ENCODE results near the gene COPS6. TPM values are rescaled to one million over a fixed set of nuclear protein-coding genes. Genes with fewer than 3 reads are reported as not detected.

Gene COPS6
- total and polyA plus RNA-seq, 10 donors, result 47.0 to 89.6 (median 76.3) TPM

DNA sequence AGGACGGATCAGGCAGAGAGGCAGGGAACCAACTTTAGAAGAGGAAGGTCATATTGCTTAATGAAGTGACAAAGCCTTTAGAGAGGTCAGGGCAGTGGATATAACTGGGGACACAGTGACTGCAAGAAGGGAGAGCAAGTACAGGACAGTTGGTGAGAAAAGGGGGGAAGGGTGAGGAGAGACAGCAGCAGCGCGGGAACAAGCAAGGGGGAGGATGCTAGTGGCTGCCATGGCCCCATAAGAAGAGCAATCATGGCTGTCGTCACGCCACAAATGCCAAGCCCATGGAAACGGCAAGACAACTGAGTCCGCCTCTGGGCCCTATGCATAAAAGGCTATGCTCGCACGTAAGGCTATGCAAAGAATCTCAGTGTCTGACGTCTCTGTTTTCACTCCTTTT, 16.3 kb upstream of the COPS6 start:
- Histone ChIP-seq H3K27me3 (replicated peaks in 1 of 7) (no peaks in the 10 kb centered on the region), H3K9me3 (peaks cover 6 to 47% (median 39%) of the 10 kb centered on the region in 8 donors), H3K4me3 (no peak overlapping the region), H3K27ac (no peak overlapping the region), H3K4me1 (no peaks in the 10 kb centered on the region), H3K36me3 (peaks cover 35 to 100% (median 88%) of the 10 kb centered on the region in 6 donors)
- intact Hi-C loops (cut with DNase I; ENCODE audit: low total_unique reads), result loop anchor here (10.0 kb wide), 1 partner anchor 88 kb away; no protein-coding TSS in a partner anchor
- 95 to 98% (median 97%) methylated on average over 10 of the region's 10 CpGs for WGBS, 5 donors
- TF ChIP-seq, protein P1, sequence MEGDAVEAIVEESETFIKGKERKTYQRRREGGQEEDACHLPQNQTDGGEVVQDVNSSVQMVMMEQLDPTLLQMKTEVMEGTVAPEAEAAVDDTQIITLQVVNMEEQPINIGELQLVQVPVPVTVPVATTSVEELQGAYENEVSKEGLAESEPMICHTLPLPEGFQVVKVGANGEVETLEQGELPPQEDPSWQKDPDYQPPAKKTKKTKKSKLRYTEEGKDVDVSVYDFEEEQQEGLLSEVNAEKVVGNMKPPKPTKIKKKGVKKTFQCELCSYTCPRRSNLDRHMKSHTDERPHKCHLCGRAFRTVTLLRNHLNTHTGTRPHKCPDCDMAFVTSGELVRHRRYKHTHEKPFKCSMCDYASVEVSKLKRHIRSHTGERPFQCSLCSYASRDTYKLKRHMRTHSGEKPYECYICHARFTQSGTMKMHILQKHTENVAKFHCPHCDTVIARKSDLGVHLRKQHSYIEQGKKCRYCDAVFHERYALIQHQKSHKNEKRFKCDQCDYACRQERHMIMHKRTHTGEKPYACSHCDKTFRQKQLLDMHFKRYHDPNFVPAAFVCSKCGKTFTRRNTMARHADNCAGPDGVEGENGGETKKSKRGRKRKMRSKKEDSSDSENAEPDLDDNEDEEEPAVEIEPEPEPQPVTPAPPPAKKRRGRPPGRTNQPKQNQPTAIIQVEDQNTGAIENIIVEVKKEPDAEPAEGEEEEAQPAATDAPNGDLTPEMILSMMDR (IDR thresholded peaks at IDR 0.05 in 8 of 11, conservative IDR thresholded peaks at IDR 0.05 in 3 of 11), result no peak
- TF ChIP-seq POLR2A (IDR thresholded peaks at IDR 0.05) (no peak), POLR2AphosphoS5 (IDR thresholded peaks at IDR 0.05) (no peak)
- DNase-seq, result no peak

DNA sequence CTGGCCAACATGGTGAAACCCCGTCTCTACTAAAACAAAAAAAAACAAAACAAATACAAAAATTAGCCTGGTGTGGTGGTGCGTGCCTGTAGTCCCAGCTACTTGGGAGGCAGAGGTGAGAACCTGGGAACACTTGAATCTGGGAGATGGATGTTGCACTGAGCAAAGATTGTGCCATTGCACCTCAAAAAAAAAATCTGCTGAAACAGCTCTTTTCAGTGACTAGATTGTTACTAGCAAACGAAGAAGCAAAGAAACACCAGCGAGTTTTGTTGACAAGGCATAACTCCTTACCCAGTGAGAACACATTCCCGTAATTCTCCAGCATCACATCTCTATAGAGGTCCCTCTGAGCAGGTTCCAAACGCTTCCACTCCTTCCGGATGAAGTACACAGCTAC, 13.9 kb upstream of the COPS6 start:
- intact Hi-C loops (cut with DNase I; ENCODE audit: low total_unique reads), result loop anchor here (10.0 kb wide), 1 partner anchor 90 kb away; no protein-coding TSS in a partner anchor
- no peak overlapping the region for H3K27ac ChIP-seq
- H3K27me3 ChIP-seq (replicated peaks in 1 of 7), result no peaks in the 10 kb centered on the region
- TF ChIP-seq POLR2AphosphoS5 (IDR thresholded peaks at IDR 0.05) (no peak), POLR2A (IDR thresholded peaks at IDR 0.05) (no peak)
- TF ChIP-seq, protein P1 (IDR thresholded peaks at IDR 0.05 in 8 of 11, conservative IDR thresholded peaks at IDR 0.05 in 3 of 11), result no peak
- peaks cover 33 to 100% (median 89%) of the 10 kb centered on the region in 6 donors for H3K36me3 ChIP-seq
- no peak for DNase-seq
- no peak overlapping the region for H3K4me3 ChIP-seq
- peaks cover 3 to 15% (median 10%) of the 10 kb centered on the region in 6 donors for H3K4me1 ChIP-seq
- H3K9me3 ChIP-seq, result peaks cover 6 to 39% (median 36%) of the 10 kb centered on the region in 8 donors
- WGBS, 5 donors, result 93 to 97% (median 95%) methylated on average over 7 of the region's 7 CpGs

DNA sequence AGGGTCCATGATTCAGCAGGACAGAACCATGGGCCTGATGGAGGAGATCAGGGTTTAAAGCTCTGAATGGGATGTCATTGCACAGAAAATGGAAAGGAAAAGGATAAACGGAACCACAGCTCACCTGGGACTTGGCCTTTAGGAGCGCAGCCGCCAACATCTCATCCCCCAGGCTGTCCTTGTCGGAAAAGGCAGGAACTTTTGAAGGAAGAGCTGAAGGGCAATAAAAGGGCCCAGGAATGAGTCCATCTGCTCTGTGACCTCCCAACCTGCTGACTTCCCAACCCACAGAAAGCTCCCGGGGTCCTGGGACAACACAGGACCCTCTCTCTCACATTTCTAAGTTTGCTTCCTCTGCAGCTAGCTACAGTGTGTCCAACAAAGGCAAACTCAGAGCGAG, 13.4 kb upstream of the COPS6 start:
- H3K4me1 ChIP-seq, result peaks cover 9 to 21% (median 15%) of the 10 kb centered on the region in 6 donors
- H3K9me3 ChIP-seq, result peaks cover 6 to 33% (median 30%) of the 10 kb centered on the region in 8 donors
- H3K4me3 ChIP-seq, result no peak overlapping the region
- 93 to 99% (median 96%) methylated on average over 6 of the region's 6 CpGs for WGBS, 5 donors
- TF ChIP-seq POLR2A (IDR thresholded peaks at IDR 0.05) (no peak), POLR2AphosphoS5 (IDR thresholded peaks at IDR 0.05) (no peak)
- TF ChIP-seq, protein P1 (IDR thresholded peaks at IDR 0.05 in 8 of 11, conservative IDR thresholded peaks at IDR 0.05 in 3 of 11), result no peak
- no peak for DNase-seq
- intact Hi-C loops (cut with DNase I; ENCODE audit: low total_unique reads), result loop anchor here (10.0 kb wide), 1 partner anchor 91 kb away; no protein-coding TSS in a partner anchor
- no peak overlapping the region for H3K27ac ChIP-seq
- H3K36me3 ChIP-seq, result peaks cover 31 to 99% (median 84%) of the 10 kb centered on the region in 6 donors
- no peaks in the 10 kb centered on the region for H3K27me3 ChIP-seq (replicated peaks in 1 of 7)

- peaks cover 17 to 81% (median 66%) of the 10 kb centered on the region in 6 donors for H3K36me3 ChIP-seq
- no peak overlapping the region for H3K27ac ChIP-seq
- peaks cover 13 to 35% (median 28%) of the 10 kb centered on the region in 6 donors for H3K4me1 ChIP-seq
- no peaks in the 10 kb centered on the region for H3K27me3 ChIP-seq (replicated peaks in 1 of 7)
- intact Hi-C loops (cut with DNase I; ENCODE audit: low total_unique reads), result loop anchor here (10.0 kb wide), 1 partner anchor 92 kb away; no protein-coding TSS in a partner anchor
- peaks cover 0 to 15% (median 12%) of the 10 kb centered on the region in 8 donors for H3K9me3 ChIP-seq
- 82 to 95% (median 86%) methylated on average over 4 of the region's 4 CpGs for WGBS, 5 donors
- TF ChIP-seq, protein P1 (IDR thresholded peaks at IDR 0.05 in 8 of 11, conservative IDR thresholded peaks at IDR 0.05 in 3 of 11), result no peak
- TF ChIP-seq POLR2A (IDR thresholded peaks at IDR 0.05) (no peak), POLR2AphosphoS5 (IDR thresholded peaks at IDR 0.05) (no peak)
- no peak overlapping the region for H3K4me3 ChIP-seq
- DNase-seq, result no peak
These were observed 11.6 kb upstream of the COPS6 start for GRCh38 chr7:100077205-100077604.
